Trophoblast cell (in vitro differentiated cells and primary cell): ENCODE data around the gene CCL18.
"Not testable (repeated sequence)": the region's sequence is repeated elsewhere in the genome, so short reads cannot be mapped to it uniquely, and the experiment has no call there.

Experiments used
- DNase-seq, 2 donors: peaks; one replicate each; pipeline ENCODE4 v3.0.0-alpha.2; 2016
- H2AFZ ChIP-seq: 2 replicates; pipeline ENCODE4 v1.6.1; 2013; ENCODE audit warnings: low read length, moderate library complexity, mild to moderate bottlenecking; ENCODE audit not compliant: insufficient read depth, poor library complexity
- H2AK5ac ChIP-seq: 2 replicates; pipeline ENCODE4 v1.6.1; 2013; ENCODE audit warnings: mild to moderate bottlenecking, low read length
- H2BK120ac ChIP-seq: 2 replicates; pipeline ENCODE4 v1.6.1; 2013; ENCODE audit warnings: low read length, mild to moderate bottlenecking, moderate library complexity; ENCODE audit not compliant: insufficient read depth, poor library complexity
- H2BK12ac ChIP-seq: 2 replicates; pipeline ENCODE4 v1.6.1; 2013; ENCODE audit warnings: mild to moderate bottlenecking, low read length, moderate library complexity
- H2BK5ac ChIP-seq: 2 replicates; pipeline ENCODE4 v1.6.1; 2013; ENCODE audit warnings: low read length, low read depth, moderate library complexity, mild to moderate bottlenecking; ENCODE audit not compliant: poor library complexity
- H3K14ac ChIP-seq: 2 replicates; pipeline ENCODE4 v1.6.1; 2013; ENCODE audit warnings: mild to moderate bottlenecking, low read length
- H3K18ac ChIP-seq: 2 replicates; pipeline ENCODE4 v1.6.1; 2013; ENCODE audit warnings: mild to moderate bottlenecking, low read length
- H3K23ac ChIP-seq: 2 replicates; pipeline ENCODE4 v1.6.1; 2013; ENCODE audit warnings: low read length
- H3K27ac ChIP-seq: 2 replicates; pipeline ENCODE4 v1.5.1; 2013; ENCODE audit warnings: low read depth, mild to moderate bottlenecking, inconsistent platforms, low read length, moderate library complexity
- H3K27me3 ChIP-seq: 2 replicates; pipeline ENCODE4 v1.6.1; 2013; ENCODE audit warnings: inconsistent platforms, mild to moderate bottlenecking, low read length, moderate library complexity; ENCODE audit not compliant: insufficient read depth
- H3K36me3 ChIP-seq, 2 experiments: 1 replicate in 1 of 2; 2 replicates in 1 of 2; pipeline ENCODE4 v1.6.1; 2013; ENCODE audit warnings: low read length in 2 of 2, mild to moderate bottlenecking in 2 of 2, moderate library complexity in 1 of 2; ENCODE audit not compliant: insufficient read depth in 2 of 2, control insufficient read depth in 1 of 2
- H3K4ac ChIP-seq: 2 replicates; pipeline ENCODE4 v1.6.1; 2013; ENCODE audit warnings: low read depth, mild to moderate bottlenecking, low read length, moderate library complexity
- H3K4me1 ChIP-seq, 2 experiments: 1 replicate in 1 of 2; 2 replicates in 1 of 2; pipeline ENCODE4 v1.6.1; 2013; ENCODE audit warnings: low read length in 2 of 2, mild to moderate bottlenecking in 2 of 2, moderate library complexity in 1 of 2; ENCODE audit not compliant: insufficient read depth in 2 of 2, control insufficient read depth in 1 of 2
- H3K4me2 ChIP-seq: 2 replicates; pipeline ENCODE4 v1.6.1; 2013; ENCODE audit warnings: inconsistent platforms, mild to moderate bottlenecking, low read length, moderate library complexity
- H3K4me3 ChIP-seq: 2 replicates; pipeline ENCODE4 v1.5.1; 2013; ENCODE audit warnings: mild to moderate bottlenecking, low read depth, low read length, inconsistent platforms
- H3K79me1 ChIP-seq: one replicate; pipeline ENCODE4 v1.6.1; 2013; ENCODE audit warnings: low read length
- H3K79me2 ChIP-seq: 2 replicates; pipeline ENCODE4 v1.6.1; 2013; ENCODE audit warnings: low read length, mild to moderate bottlenecking; ENCODE audit not compliant: control insufficient read depth, insufficient read depth, poor library complexity
- H3K9ac ChIP-seq: 2 replicates; pipeline ENCODE4 v1.6.1; 2013; ENCODE audit warnings: mild to moderate bottlenecking, low read length
- H3K9me3 ChIP-seq: 2 replicates; pipeline ENCODE4 v1.6.1; 2013; ENCODE audit warnings: low read depth, mild to moderate bottlenecking, control low read depth, inconsistent platforms, low read length; ENCODE audit not compliant: insufficient read depth
- H4K12ac ChIP-seq: 2 replicates; pipeline ENCODE4 v1.6.1; 2013; ENCODE audit warnings: low read depth, mild to moderate bottlenecking, low read length, moderate library complexity
- H4K8ac ChIP-seq: 2 replicates; pipeline ENCODE4 v1.6.1; 2013; ENCODE audit warnings: low read depth, mild to moderate bottlenecking, low read length, moderate library complexity
- H4K91ac ChIP-seq: one replicate; pipeline ENCODE4 v1.6.1; 2013; ENCODE audit warnings: low read depth, mild to moderate bottlenecking, low read length, moderate library complexity
- WGBS: extraction: QIAGEN DNeasy Blood & Tissue Kit; methylation state at CpG from one replicate; pipeline ENCODE4 v1.1.7; 2013; ENCODE audit warnings: missing lambda C conversion rate; ENCODE audit not compliant: insufficient read length, insufficient coverage; ENCODE audit errors: extremely low coverage; 5-methylcytosine and 5-hydroxymethylcytosine counted together

The CCL18 gene

DNA sequence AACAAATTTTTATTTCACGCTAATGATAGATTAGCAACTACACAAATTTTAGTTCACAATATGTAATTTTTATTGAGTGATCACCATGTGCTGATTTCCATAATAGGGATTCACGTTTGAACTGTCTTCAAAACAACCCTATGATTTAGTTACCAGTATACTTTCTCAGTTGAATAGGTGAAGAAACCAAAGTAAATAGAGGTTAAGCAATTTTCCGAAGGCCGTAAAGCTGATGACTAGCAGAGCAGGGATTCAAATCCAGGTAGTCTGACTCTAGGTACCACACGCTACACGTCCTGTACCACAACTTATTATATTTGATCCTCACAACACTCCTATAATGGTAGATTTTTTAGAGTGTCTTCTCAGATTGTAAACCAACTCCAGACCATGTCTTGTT is 28.6 kb downstream of the CCL18 start:
- H3K23ac ChIP-seq, H2AK5ac ChIP-seq, H3K9me3 ChIP-seq, H3K9ac ChIP-seq, H3K36me3 ChIP-seq, H4K91ac ChIP-seq, H4K8ac ChIP-seq, H3K4me1 ChIP-seq, H2BK12ac ChIP-seq, H3K27me3 ChIP-seq, DNase-seq, H3K79me1 ChIP-seq, H3K4ac ChIP-seq, H3K18ac ChIP-seq, H4K12ac ChIP-seq, H3K4me3 ChIP-seq, H3K14ac ChIP-seq, H3K27ac ChIP-seq, H2BK120ac ChIP-seq, H3K4me2 ChIP-seq, H2BK5ac ChIP-seq, H2AFZ ChIP-seq, H3K79me2 ChIP-seq: not testable (repeated sequence)
- no CpG with 5 or more reads among the region's 6 CpGs for WGBS

GRCh38 chr17:36094232-36094631 is 30.2 kb downstream of the CCL18 start:
- no peak overlapping the region for H3K23ac ChIP-seq
- H3K14ac ChIP-seq, result no peak overlapping the region
- WGBS, result 100% methylated on average over 1 of the region's 1 CpG
- H2BK5ac ChIP-seq, result no peak overlapping the region
- H3K4ac ChIP-seq, result no peak overlapping the region
- H3K9ac ChIP-seq, result no peak overlapping the region
- H4K91ac ChIP-seq, result no peak overlapping the region
- H2AK5ac ChIP-seq, result no peak overlapping the region
- no peaks in the 10 kb centered on the region for H3K9me3 ChIP-seq
- no peak overlapping the region for H3K18ac ChIP-seq
- H3K79me2 ChIP-seq, result no peaks in the 10 kb centered on the region
- H2AFZ ChIP-seq, result no peak overlapping the region
- no peaks in the 10 kb centered on the region for H3K4me1 ChIP-seq
- H3K27ac ChIP-seq, result no peak overlapping the region
- no peak for DNase-seq
- H3K79me1 ChIP-seq, result no peaks in the 10 kb centered on the region
- no peak overlapping the region for H3K4me2 ChIP-seq
- no peaks in the 10 kb centered on the region for H3K27me3 ChIP-seq
- no peak overlapping the region for H2BK120ac ChIP-seq
- H3K4me3 ChIP-seq, result no peak overlapping the region
- no peak overlapping the region for H2BK12ac ChIP-seq
- no peak overlapping the region for H4K12ac ChIP-seq
- no peaks in the 10 kb centered on the region for H3K36me3 ChIP-seq
- H4K8ac ChIP-seq, result no peak overlapping the region

DNA sequence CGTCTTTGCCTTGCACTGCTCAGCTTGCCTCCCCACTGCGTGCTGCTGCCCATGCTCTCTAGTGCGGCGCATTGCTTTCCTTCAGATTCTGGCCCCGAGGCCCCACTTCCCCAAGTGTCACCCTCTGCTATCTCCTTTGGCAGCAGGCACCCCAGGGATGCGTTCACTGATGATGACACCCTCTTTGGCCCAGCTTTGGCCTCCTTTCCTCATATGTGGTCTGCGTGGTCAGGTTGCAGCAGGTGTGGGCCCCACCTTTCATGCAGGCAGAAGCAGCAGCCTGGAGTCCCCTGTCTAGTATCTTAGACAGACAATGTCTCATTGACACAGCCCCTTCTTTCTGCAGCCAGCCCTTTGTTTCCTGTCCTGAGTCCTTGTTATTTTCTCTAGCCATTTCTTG is 30.7 kb downstream of the CCL18 start:
- no peak overlapping the region for H3K23ac ChIP-seq
- no peaks in the 10 kb centered on the region for H3K79me1 ChIP-seq
- no peak overlapping the region for H4K8ac ChIP-seq
- no peak overlapping the region for H2BK120ac ChIP-seq
- no peaks in the 10 kb centered on the region for H3K79me2 ChIP-seq
- no peak overlapping the region for H3K27ac ChIP-seq
- H3K9ac ChIP-seq, result no peak overlapping the region
- H2BK12ac ChIP-seq, result no peak overlapping the region
- no peak overlapping the region for H3K4me3 ChIP-seq
- DNase-seq, result no peak
- H3K36me3 ChIP-seq, result no peaks in the 10 kb centered on the region
- no peak overlapping the region for H3K14ac ChIP-seq
- no CpG with 5 or more reads among the region's 7 CpGs for WGBS
- no peak overlapping the region for H3K4ac ChIP-seq
- H3K18ac ChIP-seq, result no peak overlapping the region
- H4K91ac ChIP-seq, result no peak overlapping the region
- H2AK5ac ChIP-seq, result no peak overlapping the region
- no peaks in the 10 kb centered on the region for H3K4me1 ChIP-seq
- H3K27me3 ChIP-seq, result no peaks in the 10 kb centered on the region
- H3K9me3 ChIP-seq, result no peaks in the 10 kb centered on the region
- no peak overlapping the region for H4K12ac ChIP-seq
- no peak overlapping the region for H2BK5ac ChIP-seq
- no peak overlapping the region for H3K4me2 ChIP-seq
- no peak overlapping the region for H2AFZ ChIP-seq

- no peak overlapping the region for H2BK120ac ChIP-seq
- no CpG with 5 or more reads among the region's 1 CpG for WGBS
- no peak for DNase-seq
- no peak overlapping the region for H3K4me2 ChIP-seq
- H3K9ac ChIP-seq, result no peak overlapping the region
- no peaks in the 10 kb centered on the region for H3K79me1 ChIP-seq
- H3K4ac ChIP-seq, result no peak overlapping the region
- no peak overlapping the region for H3K14ac ChIP-seq
- H3K4me1 ChIP-seq, result no peaks in the 10 kb centered on the region
- H3K79me2 ChIP-seq, result no peaks in the 10 kb centered on the region
- no peak overlapping the region for H2BK5ac ChIP-seq
- H3K9me3 ChIP-seq, result no peaks in the 10 kb centered on the region
- no peak overlapping the region for H4K12ac ChIP-seq
- no peak overlapping the region for H3K27ac ChIP-seq
- no peak overlapping the region for H3K23ac ChIP-seq
- no peak overlapping the region for H2AK5ac ChIP-seq
- H3K36me3 ChIP-seq, result no peaks in the 10 kb centered on the region
- no peak overlapping the region for H2AFZ ChIP-seq
- H4K8ac ChIP-seq, result no peak overlapping the region
- H2BK12ac ChIP-seq, result no peak overlapping the region
- H3K4me3 ChIP-seq, result no peak overlapping the region
- no peak overlapping the region for H3K18ac ChIP-seq
- H3K27me3 ChIP-seq, result no peaks in the 10 kb centered on the region
- no peak overlapping the region for H4K91ac ChIP-seq
Observed at GRCh38 chr17:36095992-36096391, 31.9 kb downstream of the CCL18 start.
